Measurements from ENCODE around the gene ANKRD40CL. TPM values are rescaled to one million over a fixed set of nuclear protein-coding genes. Genes with fewer than 3 reads are reported as not detected.

Gene ANKRD40CL
- total RNA-seq, 2 experiments from 2014 or later = not detected

DNA sequence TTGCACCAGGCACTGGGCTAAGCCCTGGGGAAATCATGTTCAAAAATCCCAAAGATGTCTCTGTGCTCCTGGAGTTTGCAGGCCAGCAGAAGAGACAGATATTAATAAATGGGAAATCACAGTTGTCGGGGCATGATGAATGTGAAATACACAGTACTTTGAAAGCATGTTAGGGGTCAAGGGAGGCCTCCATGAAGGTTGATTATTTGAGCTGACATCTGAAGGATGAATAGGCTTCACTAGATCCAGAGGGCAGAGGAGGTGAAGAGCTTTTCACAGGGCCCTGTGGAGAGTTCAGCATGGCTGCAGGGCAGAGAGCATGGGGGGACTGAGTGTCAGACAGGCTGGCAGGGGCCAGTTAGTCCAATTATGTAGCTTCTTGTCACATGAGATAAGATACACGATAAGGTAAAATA, 2.6 kb downstream of the ANKRD40CL start:
- no peak overlapping the region for H3K4me3 ChIP-seq (ENCODE audit: low read length)
- peaks cover 23% of the 10 kb centered on the region for H3K4me1 Mint-ChIP-seq (ENCODE audit: low read depth)
- DNase-seq = no peak
- no peaks in the 10 kb centered on the region for H3K27me3 Mint-ChIP-seq
- H3K36me3 Mint-ChIP-seq (ENCODE audit: low read depth) = no peaks in the 10 kb centered on the region
- no peaks in the 10 kb centered on the region for H3K9me3 Mint-ChIP-seq
- TF ChIP-seq, protein P1, sequence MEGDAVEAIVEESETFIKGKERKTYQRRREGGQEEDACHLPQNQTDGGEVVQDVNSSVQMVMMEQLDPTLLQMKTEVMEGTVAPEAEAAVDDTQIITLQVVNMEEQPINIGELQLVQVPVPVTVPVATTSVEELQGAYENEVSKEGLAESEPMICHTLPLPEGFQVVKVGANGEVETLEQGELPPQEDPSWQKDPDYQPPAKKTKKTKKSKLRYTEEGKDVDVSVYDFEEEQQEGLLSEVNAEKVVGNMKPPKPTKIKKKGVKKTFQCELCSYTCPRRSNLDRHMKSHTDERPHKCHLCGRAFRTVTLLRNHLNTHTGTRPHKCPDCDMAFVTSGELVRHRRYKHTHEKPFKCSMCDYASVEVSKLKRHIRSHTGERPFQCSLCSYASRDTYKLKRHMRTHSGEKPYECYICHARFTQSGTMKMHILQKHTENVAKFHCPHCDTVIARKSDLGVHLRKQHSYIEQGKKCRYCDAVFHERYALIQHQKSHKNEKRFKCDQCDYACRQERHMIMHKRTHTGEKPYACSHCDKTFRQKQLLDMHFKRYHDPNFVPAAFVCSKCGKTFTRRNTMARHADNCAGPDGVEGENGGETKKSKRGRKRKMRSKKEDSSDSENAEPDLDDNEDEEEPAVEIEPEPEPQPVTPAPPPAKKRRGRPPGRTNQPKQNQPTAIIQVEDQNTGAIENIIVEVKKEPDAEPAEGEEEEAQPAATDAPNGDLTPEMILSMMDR (IDR thresholded peaks at IDR 0.05) = no peak
- H3K4me1 ChIP-seq (ENCODE audit: insufficient read depth, low read length) = peaks cover 3% of the 10 kb centered on the region
- no peak overlapping the region for H3K27ac ChIP-seq (ENCODE audit: low read depth in 1 of 2, low read length in 2 of 2)
- POLR2A ChIA-PET = interaction anchor here (1.4 kb wide), 1 partner anchor 15 kb away, joined by 5 read pairs; no protein-coding TSS in a partner anchor
- intact Hi-C loops (cut with DNase I, micrococcal nuclease) = no loop called here
- H3K27me3 ChIP-seq (ENCODE audit: control insufficient read depth in 1 of 2, insufficient read depth in 2 of 2, low read length in 2 of 2) = no peaks in the 10 kb centered on the region
- H3K9me3 ChIP-seq (ENCODE audit: control insufficient read depth in 1 of 2, insufficient read depth in 1 of 2, low read length in 2 of 2) = no peaks in the 10 kb centered on the region
- no peaks in the 10 kb centered on the region for H3K36me3 ChIP-seq (ENCODE audit: insufficient read depth, low read length)
- no peak overlapping the region for H3K27ac Mint-ChIP-seq
- no peak for ATAC-seq (ENCODE audit: poor library complexity)
- CTCF ChIA-PET = no interaction called here
- no peak overlapping the region for H3K4me3 Mint-ChIP-seq

DNA sequence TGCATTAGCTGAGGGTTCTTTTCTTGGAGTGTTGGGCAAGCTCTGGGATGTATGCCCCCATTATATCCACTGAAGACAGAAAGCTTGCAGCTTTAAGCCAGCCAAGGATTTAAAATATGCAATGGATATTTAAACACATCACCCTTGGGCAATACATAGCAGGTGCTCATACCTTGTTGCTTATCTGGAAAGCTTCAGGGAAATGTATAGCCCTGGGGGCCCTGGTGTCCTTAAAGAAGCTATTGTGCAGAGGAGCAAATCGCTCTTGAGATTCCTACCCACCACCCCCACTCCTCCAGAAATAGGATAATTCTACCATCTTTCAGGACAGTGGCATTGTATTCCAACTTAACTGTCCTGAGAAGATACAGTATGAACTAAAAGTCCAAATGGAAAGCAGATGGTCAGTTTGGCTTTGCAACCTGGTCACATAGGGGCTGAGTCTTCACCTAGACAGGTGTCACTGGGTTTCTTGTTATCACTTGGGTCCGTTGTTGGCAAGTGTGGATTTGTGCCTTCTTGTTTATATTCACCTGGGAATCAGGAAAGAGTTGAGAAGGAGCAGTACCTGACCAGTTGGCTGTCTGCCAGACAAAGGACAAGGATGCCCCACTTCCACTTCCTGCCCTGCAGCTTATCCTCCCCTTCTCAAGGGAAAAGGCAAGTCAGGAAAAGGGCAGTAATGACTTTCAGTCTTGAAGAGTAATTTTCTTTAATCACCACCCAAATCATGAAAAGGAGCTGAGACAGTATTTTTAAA, 3.4 kb downstream of the ANKRD40CL start:
- no peaks in the 10 kb centered on the region for H3K9me3 ChIP-seq (ENCODE audit: control insufficient read depth in 1 of 2, insufficient read depth in 1 of 2, low read length in 2 of 2)
- ChIA-PET POLR2A (interaction anchor here (1.1 to 1.4 kb wide), 2 partner anchors 16 to 103 kb away, joined by 5 read pairs; partner anchors contain the start of gene TOB1), CTCF (interaction anchor here (1.7 kb wide), 1 partner anchor 19 kb away, joined by 8 read pairs; no protein-coding TSS in a partner anchor)
- no peak overlapping the region for H3K27ac ChIP-seq (ENCODE audit: low read depth in 1 of 2, low read length in 2 of 2)
- Mint-ChIP-seq H3K4me1 (ENCODE audit: low read depth) (peaks cover 25% of the 10 kb centered on the region), H3K4me3 (no peak overlapping the region), H3K27me3 (no peaks in the 10 kb centered on the region), H3K36me3 (ENCODE audit: low read depth) (no peaks in the 10 kb centered on the region), H3K27ac (no peak overlapping the region), H3K9me3 (no peaks in the 10 kb centered on the region)
- intact Hi-C loops (cut with DNase I, micrococcal nuclease) = no loop called here
- TF ChIP-seq, protein P1 (IDR thresholded peaks at IDR 0.05) = no peak
- H3K4me3 ChIP-seq (ENCODE audit: low read length) = no peak overlapping the region
- ATAC-seq (ENCODE audit: poor library complexity) (no peak), DNase-seq (no peak)
- H3K36me3 ChIP-seq (ENCODE audit: insufficient read depth, low read length) = no peaks in the 10 kb centered on the region
- no peaks in the 10 kb centered on the region for H3K27me3 ChIP-seq (ENCODE audit: control insufficient read depth in 1 of 2, insufficient read depth in 2 of 2, low read length in 2 of 2)
- peaks cover 3% of the 10 kb centered on the region for H3K4me1 ChIP-seq (ENCODE audit: insufficient read depth, low read length)

DNA sequence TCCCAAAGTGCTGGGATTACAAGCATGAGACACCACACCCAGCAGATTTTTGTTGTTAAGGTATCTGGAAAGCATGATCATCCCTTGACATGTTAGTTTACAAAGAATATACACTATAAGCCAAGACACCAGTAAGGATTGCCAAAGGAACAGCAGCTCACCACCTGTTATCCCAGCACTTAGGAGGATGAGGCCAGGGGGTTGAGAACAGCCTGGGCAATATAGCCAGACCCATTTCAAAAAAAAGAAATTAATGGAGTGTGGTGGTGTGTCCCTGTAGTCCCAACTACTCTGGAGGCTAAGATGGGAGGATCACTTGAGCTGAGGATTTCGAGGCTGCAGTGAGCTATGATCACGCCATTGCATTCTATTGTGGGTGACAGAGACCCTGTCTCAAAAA, 5.1 kb downstream of the ANKRD40CL start:
- ATAC-seq (ENCODE audit: poor library complexity) = no peak
- H3K27me3 ChIP-seq (ENCODE audit: control insufficient read depth in 1 of 2, insufficient read depth in 2 of 2, low read length in 2 of 2) = no peaks in the 10 kb centered on the region
- POLR2A ChIA-PET = interaction anchor here (0.8 to 0.9 kb wide), 2 partner anchors 18 to 21 kb away, joined by 3 to 4 read pairs; no protein-coding TSS in a partner anchor
- Mint-ChIP-seq H3K36me3 (ENCODE audit: low read depth) (no peaks in the 10 kb centered on the region), H3K27me3 (no peaks in the 10 kb centered on the region), H3K9me3 (no peaks in the 10 kb centered on the region), H3K27ac (no peak overlapping the region), H3K4me3 (no peak overlapping the region), H3K4me1 (ENCODE audit: low read depth) (peaks cover 28% of the 10 kb centered on the region)
- H3K4me3 ChIP-seq (ENCODE audit: low read length) = no peak overlapping the region
- DNase-seq = no peak
- intact Hi-C loops (cut with DNase I, micrococcal nuclease) = no loop called here
- H3K9me3 ChIP-seq (ENCODE audit: control insufficient read depth in 1 of 2, insufficient read depth in 1 of 2, low read length in 2 of 2) = no peaks in the 10 kb centered on the region
- H3K27ac ChIP-seq (ENCODE audit: low read depth in 1 of 2, low read length in 2 of 2) = no peak overlapping the region
- peaks cover 3% of the 10 kb centered on the region for H3K4me1 ChIP-seq (ENCODE audit: insufficient read depth, low read length)
- TF ChIP-seq, protein P1 (IDR thresholded peaks at IDR 0.05) = no peak
- no peaks in the 10 kb centered on the region for H3K36me3 ChIP-seq (ENCODE audit: insufficient read depth, low read length)
- CTCF ChIA-PET = interaction anchor here (1.7 kb wide), 1 partner anchor 21 kb away, joined by 8 read pairs; no protein-coding TSS in a partner anchor
